Panc1 (cell line): ENCODE results near the gene PLCB4. TPM values are rescaled to one million over a fixed set of nuclear protein-coding genes. Genes with fewer than 3 reads are reported as not detected.

Experiments
- ATAC-seq: fragments of 200-7000 bp; cut with Tn5 transposase; 2 replicates; pipeline ENCODE4 v1.9.1; 2020; ENCODE audit warnings: mild to moderate bottlenecking, moderate library complexity
- BruUV-seq: library from RNA; stranded (reverse); fragments of 400-500 nt; replicated peaks from 2 replicates; lab custom pipeline; 2021; lab: Mats Ljungman, UMichigan
- CTCF ChIA-PET: fragments of 300-600 bp; sonication (Branson Sonifier 250); formaldehyde crosslinking; loops from one replicate; lab custom pipeline; 2022; ENCODE audit warnings: antibody characterized with exemption; lab: Charles Lee
- POLR2A ChIA-PET: fragments of 300-600 bp; sonication (Branson Sonifier 250); formaldehyde crosslinking; loops from one replicate; lab custom pipeline; 2022; ENCODE audit warnings: antibody characterized with exemption; lab: Charles Lee
- DNase-seq: peaks from one replicate; pipeline ENCODE4 v3.0.0-alpha.2; 2010; ENCODE audit warnings: low read depth, low spot score
- H3K27ac ChIP-seq: 2 replicates; pipeline ENCODE4 v1.5.1; 2011; ENCODE audit warnings: mild to moderate bottlenecking, low read length, inconsistent platforms
- H3K27me3 ChIP-seq: fragments of 200-500 bp; sonication (Bioruptor generic); 2 replicates; pipeline ENCODE4 v1.6.0; 2014; ENCODE audit warnings: low read length, inconsistent platforms; ENCODE audit not compliant: control insufficient read depth, insufficient read depth
- H3K36me3 ChIP-seq: fragments of 200-500 bp; sonication (Bioruptor generic); 2 replicates; pipeline ENCODE4 v1.5.1; 2014; ENCODE audit warnings: inconsistent platforms, mild to moderate bottlenecking, low read length, moderate library complexity; ENCODE audit not compliant: control insufficient read depth, insufficient read depth
- H3K4me1 ChIP-seq: 2 replicates; pipeline ENCODE4 v1.5.1; 2011; ENCODE audit warnings: inconsistent platforms, mild to moderate bottlenecking, low read length, moderate library complexity; ENCODE audit not compliant: control insufficient read depth, insufficient read depth
- H3K4me3 ChIP-seq, 2 experiments: 2 replicates each; pipeline ENCODE4 v1.5.1; 2011 to 2012; ENCODE audit warnings: low read depth in 2 of 2, low read length in 2 of 2, mild to moderate bottlenecking in 2 of 2, inconsistent platforms in 1 of 2, moderate library complexity in 1 of 2
- H3K9me3 ChIP-seq: fragments of 200-500 bp; sonication (Bioruptor generic); 2 replicates; pipeline ENCODE4 v1.5.1; 2014; ENCODE audit warnings: low read depth, mild to moderate bottlenecking, inconsistent platforms, low read length, moderate library complexity; ENCODE audit not compliant: control insufficient read depth, insufficient read depth
- POLR2AphosphoS5 ChIP-seq: IDR thresholded peaks from 2 replicates; pipeline ENCODE4 v1.6.1; 2012; ENCODE audit warnings: mild to moderate bottlenecking, low read depth, low read length, moderate library complexity
- REST ChIP-seq, 2 experiments: IDR thresholded peaks; 2 replicates each; pipeline ENCODE4 v1.6.1; 2011 to 2012; ENCODE audit warnings: low read depth in 2 of 2, control low read depth in 1 of 2, low read length in 1 of 2, mild to moderate bottlenecking in 1 of 2, moderate library complexity in 1 of 2; ENCODE audit not compliant: insufficient read depth in 1 of 2
- SIN3A ChIP-seq: IDR thresholded peaks from 2 replicates; pipeline ENCODE4 v1.6.1; 2012; ENCODE audit warnings: low read depth, mild to moderate bottlenecking, low read length, moderate library complexity, borderline replicate concordance; ENCODE audit not compliant: insufficient read depth
- TCF7L2 ChIP-seq: IDR thresholded peaks from 2 replicates; pipeline ENCODE4 v1.6.1; 2011; ENCODE audit warnings: mild to moderate bottlenecking, low read depth, low read length, inconsistent platforms
- in situ Hi-C: cut with HindIII; loops from 2 replicates; pipeline ENCODE4 v1.10.0; 2016; ENCODE audit warnings: low sequenced_read_pairs, low pct_unique_long_range_greater_than_20kb
- intact Hi-C: fragments of 100-400 bp; cut with micrococcal nuclease; formaldehyde crosslinking; loops from one replicate; pipeline ENCODE4 v1.10.0; 2022; ENCODE audit not compliant: unreplicated experiment
- total RNA-seq: library from RNA; stranded (reverse); gene quantifications from one replicate; pipeline ENCODE4 v1.2.1, GENCODE V29; 2021; ENCODE audit not compliant: unreplicated experiment
- TF ChIP-seq, protein P1 (sequence below): fragments of 450-650 bp; IDR thresholded peaks from 2 replicates; pipeline ENCODE4 v1.5.1; 2017; ENCODE audit warnings: mild to moderate bottlenecking

Gene PLCB4
- total RNA-seq, 1 experiment from 2014 or later = 1.5 TPM

DNA sequence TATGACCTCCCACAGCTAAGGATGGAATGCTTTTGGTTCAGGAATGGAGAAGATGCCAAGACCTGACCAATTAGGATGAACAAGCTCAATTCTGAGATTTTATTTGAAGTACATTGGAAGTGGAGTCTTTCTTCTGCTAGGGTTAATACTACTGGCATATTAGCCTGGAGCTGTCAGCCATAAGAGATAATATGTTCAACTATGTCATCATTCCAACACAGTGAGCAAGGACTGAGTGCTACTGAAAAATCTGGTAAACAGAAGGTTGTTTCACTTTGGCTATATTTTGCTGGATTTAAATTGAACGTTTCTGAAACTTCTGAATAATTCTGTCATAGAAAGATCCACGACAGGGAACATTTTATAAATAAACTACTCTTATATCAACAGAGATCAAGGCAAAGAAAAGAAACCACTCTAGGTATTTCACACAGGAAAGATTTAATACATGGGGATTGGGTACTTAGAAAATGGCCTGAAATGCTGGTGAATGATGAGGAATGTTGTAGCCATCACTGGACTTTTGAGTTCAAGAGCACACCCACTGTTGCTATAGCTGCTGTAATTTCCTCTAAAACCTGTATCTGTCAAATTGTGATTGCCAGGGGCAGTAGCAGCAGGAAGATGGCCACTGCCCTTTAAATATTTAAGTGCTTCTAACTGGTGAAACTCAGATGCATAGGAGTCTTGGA, 200.5 kb downstream of the PLCB4 start:
- Histone ChIP-seq H3K27me3 (no peaks in the 10 kb centered on the region), H3K4me1 (no peaks in the 10 kb centered on the region), H3K36me3 (no peaks in the 10 kb centered on the region), H3K27ac (no peak overlapping the region), H3K9me3 (no peaks in the 10 kb centered on the region), H3K4me3 (no peak overlapping the region)
- ChIA-PET CTCF (no interaction called here), POLR2A (no interaction called here)
- intact Hi-C loops (no loop called here), in situ Hi-C loops (no loop called here)
- no peak for ATAC-seq
- TF ChIP-seq POLR2AphosphoS5 (no peak), SIN3A (no peak), REST (IDR thresholded peaks at IDR 0.05; ENCODE audit: insufficient read depth in 1 of 2, low read depth in 2 of 2, low read length in 1 of 2) (no peak), TCF7L2 (no peak)
- TF ChIP-seq, protein P1, sequence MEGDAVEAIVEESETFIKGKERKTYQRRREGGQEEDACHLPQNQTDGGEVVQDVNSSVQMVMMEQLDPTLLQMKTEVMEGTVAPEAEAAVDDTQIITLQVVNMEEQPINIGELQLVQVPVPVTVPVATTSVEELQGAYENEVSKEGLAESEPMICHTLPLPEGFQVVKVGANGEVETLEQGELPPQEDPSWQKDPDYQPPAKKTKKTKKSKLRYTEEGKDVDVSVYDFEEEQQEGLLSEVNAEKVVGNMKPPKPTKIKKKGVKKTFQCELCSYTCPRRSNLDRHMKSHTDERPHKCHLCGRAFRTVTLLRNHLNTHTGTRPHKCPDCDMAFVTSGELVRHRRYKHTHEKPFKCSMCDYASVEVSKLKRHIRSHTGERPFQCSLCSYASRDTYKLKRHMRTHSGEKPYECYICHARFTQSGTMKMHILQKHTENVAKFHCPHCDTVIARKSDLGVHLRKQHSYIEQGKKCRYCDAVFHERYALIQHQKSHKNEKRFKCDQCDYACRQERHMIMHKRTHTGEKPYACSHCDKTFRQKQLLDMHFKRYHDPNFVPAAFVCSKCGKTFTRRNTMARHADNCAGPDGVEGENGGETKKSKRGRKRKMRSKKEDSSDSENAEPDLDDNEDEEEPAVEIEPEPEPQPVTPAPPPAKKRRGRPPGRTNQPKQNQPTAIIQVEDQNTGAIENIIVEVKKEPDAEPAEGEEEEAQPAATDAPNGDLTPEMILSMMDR = no peak
- DNase-seq = no peak
- BruUV-seq = no TSS peak

GRCh38 chr20:9270831-9271230, 201.9 kb downstream of the PLCB4 start:
- H3K4me3 ChIP-seq = no peak overlapping the region
- H3K27ac ChIP-seq = no peak overlapping the region
- H3K27me3 ChIP-seq = no peaks in the 10 kb centered on the region
- no peaks in the 10 kb centered on the region for H3K36me3 ChIP-seq
- intact Hi-C loops (loop anchor here (10.0 kb wide), 1 partner anchor 56 kb away; no protein-coding TSS in a partner anchor), in situ Hi-C loops (no loop called here)
- POLR2A ChIA-PET = no interaction called here
- BruUV-seq = no TSS peak
- CTCF ChIA-PET = no interaction called here
- TF ChIP-seq, protein P1 = no peak
- no peak for TF ChIP-seq POLR2AphosphoS5
- no peak for TF ChIP-seq TCF7L2
- TF ChIP-seq SIN3A = no peak
- no peak for TF ChIP-seq REST (IDR thresholded peaks at IDR 0.05; ENCODE audit: insufficient read depth in 1 of 2, low read depth in 2 of 2, low read length in 1 of 2)
- no peaks in the 10 kb centered on the region for H3K9me3 ChIP-seq
- no peak for ATAC-seq
- H3K4me1 ChIP-seq = no peaks in the 10 kb centered on the region
- DNase-seq = no peak
